Upper lobe of left lung (tissue), 4 donors: Measurements from ENCODE around the gene DNA2.

Source experiments
- CTCF ChIP-seq, 6 experiments: fragments of 450-650 bp in 4 of 6; fragments of 200-600 bp in 2 of 6; sonication (generic) in 2 of 6; IDR thresholded peaks; one replicate each; pipeline ENCODE4 v1.5.1; 2016 to 2019; ENCODE audit warnings: antibody characterized with exemption in 6 of 6
- EP300 ChIP-seq, 4 donors: sonication (generic); formaldehyde crosslinking; IDR thresholded peaks; one replicate each; pipeline ENCODE4 v1.5.1; 2017; ENCODE audit warnings: antibody characterized with exemption in 4 of 4, control low read depth in 2 of 4
- POLR2A ChIP-seq, 4 donors: fragments of 450-650 bp; IDR thresholded peaks; one replicate each; pipeline ENCODE4 v1.5.1; 2016 to 2017; ENCODE audit warnings: antibody characterized with exemption in 4 of 4, mild to moderate bottlenecking in 2 of 4
- POLR2AphosphoS5 ChIP-seq, 2 donors: sonication (generic); formaldehyde crosslinking; IDR thresholded peaks; one replicate each; pipeline ENCODE4 v1.5.1; 2017; ENCODE audit warnings: antibody characterized with exemption in 2 of 2

- no peak for TF ChIP-seq CTCF (IDR thresholded peaks at IDR 0.05)
- TF ChIP-seq EP300 (IDR thresholded peaks at IDR 0.05), result no peak
- no peak for TF ChIP-seq POLR2AphosphoS5 (IDR thresholded peaks at IDR 0.05)
- TF ChIP-seq POLR2A (IDR thresholded peaks at IDR 0.05), result no peak
These were observed 2.2 kb upstream of the DNA2 start for GRCh38 chr10:68474021-68474420.
